ENCODE results near the gene DENND11.

The DENND11 gene

DNA sequence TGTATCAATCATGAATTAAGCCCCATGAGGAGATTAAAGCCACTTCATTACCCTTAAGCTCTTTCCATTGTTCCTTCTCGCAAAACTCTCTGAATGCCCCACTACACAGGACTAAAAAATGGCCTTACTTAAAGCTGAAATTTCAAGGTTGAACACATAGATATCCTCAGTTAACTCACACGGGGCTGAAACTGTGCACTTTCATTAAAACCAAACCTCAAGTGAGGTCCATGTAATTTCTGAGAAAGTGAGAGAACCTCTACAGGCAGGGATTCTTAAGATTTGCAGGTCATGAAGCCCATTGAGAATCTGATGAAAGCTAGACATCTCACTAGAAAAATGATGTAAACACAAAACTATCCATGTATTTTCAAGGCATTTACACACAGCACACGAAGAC, 15.9 kb downstream of the DENND11 start:
- no peak overlapping the region for H3K4me3 ChIP-seq (ENCODE audit: low read length)
- no peak for DNase-seq (ENCODE audit: low read depth)
- TF ChIP-seq, protein P1, sequence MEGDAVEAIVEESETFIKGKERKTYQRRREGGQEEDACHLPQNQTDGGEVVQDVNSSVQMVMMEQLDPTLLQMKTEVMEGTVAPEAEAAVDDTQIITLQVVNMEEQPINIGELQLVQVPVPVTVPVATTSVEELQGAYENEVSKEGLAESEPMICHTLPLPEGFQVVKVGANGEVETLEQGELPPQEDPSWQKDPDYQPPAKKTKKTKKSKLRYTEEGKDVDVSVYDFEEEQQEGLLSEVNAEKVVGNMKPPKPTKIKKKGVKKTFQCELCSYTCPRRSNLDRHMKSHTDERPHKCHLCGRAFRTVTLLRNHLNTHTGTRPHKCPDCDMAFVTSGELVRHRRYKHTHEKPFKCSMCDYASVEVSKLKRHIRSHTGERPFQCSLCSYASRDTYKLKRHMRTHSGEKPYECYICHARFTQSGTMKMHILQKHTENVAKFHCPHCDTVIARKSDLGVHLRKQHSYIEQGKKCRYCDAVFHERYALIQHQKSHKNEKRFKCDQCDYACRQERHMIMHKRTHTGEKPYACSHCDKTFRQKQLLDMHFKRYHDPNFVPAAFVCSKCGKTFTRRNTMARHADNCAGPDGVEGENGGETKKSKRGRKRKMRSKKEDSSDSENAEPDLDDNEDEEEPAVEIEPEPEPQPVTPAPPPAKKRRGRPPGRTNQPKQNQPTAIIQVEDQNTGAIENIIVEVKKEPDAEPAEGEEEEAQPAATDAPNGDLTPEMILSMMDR (conservative IDR thresholded peaks at IDR 0.05; ENCODE audit: low read length) = no peak

DNA sequence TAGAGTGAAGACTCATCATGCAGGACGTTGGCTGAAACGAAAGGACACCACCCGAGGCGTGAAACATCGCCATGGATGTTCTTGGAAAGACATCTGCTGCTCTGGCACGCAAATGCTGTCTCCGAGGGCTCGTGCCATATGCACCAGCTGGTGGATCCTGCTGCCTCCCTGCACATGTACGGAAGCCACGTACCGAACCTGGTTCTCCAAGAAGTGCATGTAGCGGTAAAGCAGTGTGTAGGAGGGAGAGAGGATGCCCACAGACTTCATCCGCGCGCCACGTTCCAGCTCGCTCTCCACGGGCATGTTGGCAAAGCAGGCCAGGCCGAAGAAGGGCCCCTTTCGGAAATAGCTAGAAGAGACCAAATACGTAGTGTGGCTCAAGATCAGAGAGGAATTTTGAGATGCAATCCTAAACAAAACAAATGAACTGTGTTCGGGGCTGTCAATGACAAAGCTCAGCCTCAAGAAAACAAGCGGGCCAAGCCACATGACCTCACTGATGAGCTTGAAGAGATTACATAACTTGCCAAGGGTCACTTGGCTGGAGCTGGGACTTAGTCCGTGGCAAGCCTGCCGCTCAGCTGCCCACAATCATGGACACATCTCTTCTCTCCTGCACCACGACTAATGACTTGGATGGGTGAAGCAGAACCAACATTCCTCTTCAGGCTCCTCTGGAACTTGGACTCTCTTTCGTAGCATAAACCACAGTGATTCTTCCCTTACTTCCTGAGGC, 16.5 kb downstream of the DENND11 start:
- H3K4me3 ChIP-seq (ENCODE audit: low read length) = no peak overlapping the region
- TF ChIP-seq, protein P1 (conservative IDR thresholded peaks at IDR 0.05; ENCODE audit: low read length) = no peak
- DNase-seq (ENCODE audit: low read depth) = no peak

DNA sequence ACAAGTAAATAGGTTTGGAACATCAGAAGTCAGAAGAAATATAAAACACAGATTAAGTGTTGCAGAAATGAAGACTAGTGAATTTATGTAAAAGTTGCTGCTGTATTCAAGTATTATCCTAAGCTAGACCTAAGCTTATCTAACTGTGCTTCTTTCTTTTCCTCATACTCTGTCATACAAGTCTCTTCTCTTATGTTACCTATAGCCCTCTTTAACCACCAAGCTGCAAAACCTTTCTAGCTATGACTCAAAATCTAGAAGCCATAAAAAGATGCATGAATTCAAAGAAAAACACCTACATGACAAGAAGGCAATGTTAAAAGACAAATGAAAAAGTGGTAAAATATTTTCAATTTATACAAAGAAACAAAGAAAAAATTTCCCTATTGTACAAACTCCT, 23.0 kb downstream of the DENND11 start:
- TF ChIP-seq, protein P1 (conservative IDR thresholded peaks at IDR 0.05; ENCODE audit: low read length) = no peak
- H3K4me3 ChIP-seq (ENCODE audit: low read length) = no peak overlapping the region
- no peak for DNase-seq (ENCODE audit: low read depth)

DNA sequence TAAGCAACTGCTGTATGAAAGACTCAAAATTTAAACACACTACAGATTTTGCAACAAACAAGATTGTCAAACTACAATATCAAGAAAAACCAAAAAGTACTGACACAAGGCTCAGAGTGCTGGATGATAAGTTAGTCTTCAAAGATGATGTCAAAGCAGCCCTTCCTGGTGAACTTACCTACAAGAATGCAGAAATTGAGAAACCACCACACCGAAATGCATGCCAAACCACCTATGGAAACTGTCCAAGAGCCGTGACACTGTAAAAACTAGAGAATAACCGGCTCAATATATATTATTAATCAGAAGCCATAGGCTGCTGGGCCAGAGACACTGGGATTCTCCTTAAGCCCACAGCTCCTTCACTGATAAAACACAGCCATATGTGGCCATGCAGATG, 25.3 kb downstream of the DENND11 start:
- no peak overlapping the region for H3K4me3 ChIP-seq (ENCODE audit: low read length)
- TF ChIP-seq, protein P1 (conservative IDR thresholded peaks at IDR 0.05; ENCODE audit: low read length) = no peak
- DNase-seq (ENCODE audit: low read depth) = peak; percentile 18

DNA sequence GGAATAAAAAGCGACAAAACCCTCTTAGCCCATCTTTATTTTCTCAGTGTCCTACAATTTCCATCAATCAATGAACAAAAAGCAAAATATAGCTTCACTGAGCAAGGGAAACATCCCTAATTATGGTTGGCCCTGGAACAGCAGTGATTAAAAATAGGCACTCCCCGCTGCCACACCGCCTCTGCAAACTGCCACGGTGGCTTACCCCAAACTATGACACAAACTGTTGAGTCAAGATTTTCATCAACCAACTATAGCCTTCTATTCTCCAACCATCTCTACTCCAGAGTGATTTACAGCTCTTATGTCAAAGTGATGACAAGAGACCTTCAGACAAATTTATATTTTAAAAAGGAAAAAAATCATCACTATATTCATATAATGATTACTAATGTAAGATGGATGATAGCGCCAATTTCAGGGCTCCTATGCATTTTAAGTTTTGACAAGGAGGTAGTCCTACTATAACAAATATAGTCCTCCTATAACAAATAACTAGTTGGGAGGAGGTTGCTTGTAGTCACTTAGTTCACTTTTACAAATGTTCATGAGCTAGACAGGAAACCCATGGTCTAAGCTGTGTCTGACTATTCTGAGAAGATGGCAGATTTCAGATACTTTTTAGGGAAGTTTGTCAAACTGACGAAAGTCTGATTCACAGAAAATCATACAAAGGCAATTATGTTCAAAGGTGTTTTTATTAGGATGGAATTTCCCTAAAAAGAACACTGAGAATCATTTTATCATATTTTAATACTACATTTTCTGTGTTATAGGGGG, 26.3 kb downstream of the DENND11 start:
- no peak for DNase-seq (ENCODE audit: low read depth)
- TF ChIP-seq, protein P1 (conservative IDR thresholded peaks at IDR 0.05; ENCODE audit: low read length) = no peak
- no peak overlapping the region for H3K4me3 ChIP-seq (ENCODE audit: low read length)

DNA sequence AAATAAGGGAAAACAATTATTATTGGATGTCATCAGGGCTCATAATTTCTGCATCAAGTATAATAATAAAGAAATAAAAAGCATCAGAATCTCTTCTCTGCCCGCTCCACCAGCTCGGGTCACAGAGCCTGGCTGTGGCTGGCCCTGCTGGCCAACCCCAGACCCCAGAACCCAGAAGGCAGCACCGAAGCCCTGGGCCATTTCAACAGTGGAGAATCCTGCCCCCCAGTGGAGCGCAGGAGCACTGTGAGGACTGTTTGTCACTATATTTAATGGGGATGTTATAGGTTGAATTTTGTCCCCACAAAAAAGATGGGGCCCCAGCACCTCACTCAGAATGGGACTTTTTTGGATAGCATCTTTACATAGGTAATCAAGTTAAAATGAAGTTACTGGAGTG, 27.3 kb downstream of the DENND11 start:
- no peak for DNase-seq (ENCODE audit: low read depth)
- H3K4me3 ChIP-seq (ENCODE audit: low read length) = no peak overlapping the region
- TF ChIP-seq, protein P1 (conservative IDR thresholded peaks at IDR 0.05; ENCODE audit: low read length) = no peak
